ENCODE measurements around the gene ACSBG1.

Gene ACSBG1, protein sequence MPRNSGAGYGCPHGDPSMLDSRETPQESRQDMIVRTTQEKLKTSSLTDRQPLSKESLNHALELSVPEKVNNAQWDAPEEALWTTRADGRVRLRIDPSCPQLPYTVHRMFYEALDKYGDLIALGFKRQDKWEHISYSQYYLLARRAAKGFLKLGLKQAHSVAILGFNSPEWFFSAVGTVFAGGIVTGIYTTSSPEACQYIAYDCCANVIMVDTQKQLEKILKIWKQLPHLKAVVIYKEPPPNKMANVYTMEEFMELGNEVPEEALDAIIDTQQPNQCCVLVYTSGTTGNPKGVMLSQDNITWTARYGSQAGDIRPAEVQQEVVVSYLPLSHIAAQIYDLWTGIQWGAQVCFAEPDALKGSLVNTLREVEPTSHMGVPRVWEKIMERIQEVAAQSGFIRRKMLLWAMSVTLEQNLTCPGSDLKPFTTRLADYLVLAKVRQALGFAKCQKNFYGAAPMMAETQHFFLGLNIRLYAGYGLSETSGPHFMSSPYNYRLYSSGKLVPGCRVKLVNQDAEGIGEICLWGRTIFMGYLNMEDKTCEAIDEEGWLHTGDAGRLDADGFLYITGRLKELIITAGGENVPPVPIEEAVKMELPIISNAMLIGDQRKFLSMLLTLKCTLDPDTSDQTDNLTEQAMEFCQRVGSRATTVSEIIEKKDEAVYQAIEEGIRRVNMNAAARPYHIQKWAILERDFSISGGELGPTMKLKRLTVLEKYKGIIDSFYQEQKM

DNA sequence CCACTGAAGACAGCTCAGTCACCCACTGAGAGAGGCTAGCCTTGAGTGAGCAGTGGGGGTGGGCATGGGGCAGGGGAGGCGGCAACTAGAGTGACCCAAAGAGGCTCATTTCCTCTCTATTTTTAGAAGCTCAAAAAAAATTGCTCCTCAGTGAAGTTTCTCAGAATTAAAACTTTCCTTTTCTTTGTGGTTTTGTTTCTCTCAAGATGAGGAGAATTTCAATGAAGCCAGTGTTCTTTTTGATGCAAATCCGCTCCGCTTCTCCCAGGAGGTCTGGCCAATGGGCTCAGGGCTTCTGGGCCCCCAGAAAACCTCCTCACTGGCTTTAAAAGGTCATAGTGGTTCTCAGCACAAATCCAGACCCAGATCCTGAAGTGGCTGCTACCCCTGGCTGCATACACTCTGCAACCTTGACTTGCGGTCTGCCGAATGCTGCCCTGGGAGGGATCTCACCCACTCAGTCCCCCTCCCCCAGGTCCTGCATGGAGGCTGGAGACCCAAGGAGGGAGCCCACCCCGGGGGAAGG is at the start of gene ACSBG1:
Gene ACSBG1 (minus strand): TSS at position 51 of the 526 bp plus-strand sequence. CDS start 64 bp downstream, outside the sequence.
- DNase-seq = no peak

DNA sequence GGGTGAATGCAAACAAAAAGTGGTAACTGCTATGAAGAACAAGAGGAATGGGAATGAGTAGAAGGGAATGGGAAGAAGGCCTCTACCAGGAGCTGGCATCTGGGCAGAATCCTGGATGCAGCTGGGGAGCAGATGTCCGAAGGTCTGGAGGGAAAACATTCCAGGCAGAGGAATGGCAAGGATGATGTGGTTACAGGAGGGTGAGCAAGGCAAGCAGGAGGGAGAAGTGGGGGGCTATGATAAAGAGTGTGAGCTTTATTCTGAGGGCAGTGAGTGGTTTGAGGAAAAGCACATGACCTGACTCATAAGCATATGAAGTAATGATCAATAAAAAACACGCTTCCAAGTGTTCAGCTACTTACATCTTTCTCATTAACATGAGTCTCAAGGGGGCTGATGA is 48.0 kb upstream of the ACSBG1 start:
- DNase-seq = no peak

DNA sequence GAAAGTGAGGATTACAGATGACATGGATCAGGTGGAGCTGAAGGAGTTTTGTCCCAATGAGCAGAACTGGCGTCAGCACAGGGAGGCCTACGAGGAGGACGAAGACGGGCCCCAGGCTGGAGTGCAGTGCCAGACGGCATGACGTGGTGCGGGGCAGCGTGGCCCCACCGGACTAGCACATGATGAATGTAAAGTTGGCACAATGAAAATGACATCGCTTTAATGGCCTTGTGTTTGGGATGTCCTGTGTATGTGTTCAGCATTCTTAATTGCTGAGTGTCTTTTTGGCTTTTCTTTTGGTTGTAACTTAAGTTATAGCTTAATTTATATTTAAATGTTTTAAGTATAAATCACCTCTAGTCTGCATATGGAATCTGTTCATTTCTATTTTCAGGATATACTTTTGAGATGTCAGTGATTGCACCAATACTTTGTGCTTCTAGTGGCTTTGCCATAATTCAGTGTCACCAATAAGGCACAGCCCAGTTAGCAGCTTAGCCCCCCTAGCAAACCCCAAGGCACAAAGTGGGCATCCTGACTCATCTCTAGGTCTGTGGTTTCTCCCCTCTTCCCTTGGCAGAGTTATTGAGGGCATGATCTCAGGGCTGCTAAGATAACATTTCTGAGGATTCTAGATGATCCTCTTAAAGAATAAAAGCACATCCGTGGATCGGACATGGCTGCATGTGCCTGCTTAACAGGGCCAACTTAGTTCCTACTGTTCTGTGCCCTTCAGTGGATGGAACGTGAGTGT is 46.1 kb upstream of the ACSBG1 start:
- DNase-seq = peak; percentile 31

DNA sequence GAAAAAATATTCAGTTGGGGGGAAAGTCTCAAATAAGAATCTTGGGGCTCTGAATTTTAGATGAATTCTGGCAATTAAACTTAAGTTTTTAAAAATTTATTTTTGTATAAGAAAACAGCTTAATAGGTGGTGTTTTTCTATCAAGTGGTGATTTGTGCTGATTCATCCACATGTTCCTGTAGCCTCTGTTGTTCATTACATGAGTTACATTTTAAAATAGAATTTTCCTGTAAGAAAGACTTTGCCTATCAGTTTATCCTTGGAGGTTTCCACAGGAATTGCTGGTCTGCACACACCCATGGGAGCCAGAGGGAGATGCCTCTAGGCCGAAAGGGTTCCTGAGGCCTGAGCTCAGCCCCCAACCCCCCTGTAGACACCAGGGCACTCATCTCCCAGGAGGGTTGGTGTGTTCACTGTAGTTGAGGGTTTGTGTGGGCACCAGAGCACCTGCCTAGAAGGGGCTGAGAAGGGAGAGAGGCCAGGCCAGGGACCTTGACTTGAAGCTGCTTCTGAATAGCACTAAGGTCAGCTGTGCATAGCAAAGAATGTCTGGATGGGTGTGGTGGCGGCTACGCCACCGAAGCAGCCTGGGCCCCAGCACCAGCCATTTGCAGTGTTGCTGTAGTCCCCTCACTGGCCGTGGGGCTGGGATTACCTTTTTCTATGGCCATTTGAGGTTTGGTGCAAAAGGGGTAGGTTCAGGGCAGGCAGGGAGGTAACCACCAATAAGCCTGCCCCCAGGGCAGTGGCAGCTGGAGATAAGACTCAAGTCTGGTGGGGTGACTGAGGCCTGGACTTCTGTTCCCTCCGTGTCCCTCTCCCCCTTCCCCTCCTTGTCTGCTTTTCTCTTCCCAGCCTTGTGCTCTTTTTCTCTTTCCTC is 41.9 kb upstream of the ACSBG1 start:
- no peak for DNase-seq

DNA sequence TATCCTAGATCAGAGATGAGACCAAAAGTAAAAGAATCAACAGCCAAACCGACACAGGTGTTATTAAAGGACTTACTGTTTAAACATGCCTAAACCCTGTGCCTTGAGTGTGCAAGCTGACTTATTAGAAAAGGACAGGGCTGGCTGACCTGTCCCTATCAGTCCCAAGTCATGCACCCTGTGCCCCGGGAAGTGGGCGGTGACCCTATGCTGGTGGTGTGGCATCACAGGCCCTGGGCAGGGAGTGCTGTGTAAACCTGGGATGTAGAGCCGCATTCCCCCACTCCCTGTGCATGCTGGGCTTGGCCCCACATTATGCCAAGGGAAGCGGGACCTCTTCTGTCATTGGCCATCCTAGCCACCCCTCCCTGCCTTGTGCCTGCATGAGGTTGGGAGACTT is 40.6 kb upstream of the ACSBG1 start:
- no peak for DNase-seq

DNA sequence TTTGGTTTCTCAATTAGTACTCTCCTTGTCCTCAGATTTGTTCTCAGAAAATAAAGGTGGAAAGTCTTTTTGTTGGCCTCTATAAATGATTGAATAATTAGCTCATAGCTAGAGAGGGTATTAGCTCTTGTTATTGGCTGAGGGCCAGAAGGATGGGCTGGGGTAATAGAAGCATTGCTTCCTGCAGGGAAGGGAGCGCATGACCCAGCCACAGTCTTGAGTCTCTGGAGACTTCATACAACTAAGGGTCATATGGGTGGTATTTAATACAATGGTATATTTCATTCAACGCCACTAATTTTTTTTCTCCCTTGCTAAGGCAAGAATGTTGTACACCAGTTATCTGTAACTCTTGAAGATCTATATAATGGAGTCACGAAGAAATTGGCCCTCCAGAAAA is 38.4 kb upstream of the ACSBG1 start:
- DNase-seq = no peak

DNA sequence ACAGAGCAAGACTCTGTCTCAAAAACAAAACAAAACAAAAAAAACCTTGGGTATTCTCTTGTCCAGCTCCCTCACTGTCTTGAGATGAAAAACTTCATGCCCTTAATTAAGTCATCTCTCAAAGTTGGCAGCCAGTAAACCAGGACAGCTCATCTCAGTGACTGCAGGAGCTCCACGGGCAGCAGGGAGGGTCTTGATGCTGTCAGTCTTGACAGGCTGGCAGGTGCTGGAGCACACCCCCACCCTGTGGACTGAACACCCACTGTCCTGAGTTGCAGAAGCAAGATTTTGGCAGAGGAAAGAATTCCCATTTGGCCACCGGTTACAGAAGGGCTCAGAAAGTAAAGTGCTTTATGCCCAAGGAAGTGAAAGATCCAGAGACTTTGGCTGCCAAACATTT is 38.0 kb upstream of the ACSBG1 start:
- DNase-seq = no peak

DNA sequence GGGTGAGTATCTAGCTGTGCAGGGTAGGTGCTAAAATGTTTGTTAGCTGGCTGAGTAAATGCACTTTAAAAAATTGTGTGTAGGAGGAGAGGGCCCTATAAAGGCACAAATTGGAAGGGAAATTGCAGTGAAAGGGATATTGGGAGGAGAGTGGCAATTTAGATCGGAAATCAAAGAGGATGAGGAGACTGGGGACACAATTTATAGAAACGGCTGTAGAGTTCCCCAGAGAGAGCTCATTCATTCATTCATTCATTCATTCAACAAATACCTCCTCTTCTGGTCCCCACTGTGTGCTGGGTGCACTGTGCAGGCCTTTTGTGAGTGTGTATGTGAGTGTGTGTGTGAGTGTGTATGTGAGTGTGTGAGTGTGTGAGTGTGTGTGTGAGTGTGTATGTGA is 32.4 kb upstream of the ACSBG1 start:
- no peak for DNase-seq

DNA sequence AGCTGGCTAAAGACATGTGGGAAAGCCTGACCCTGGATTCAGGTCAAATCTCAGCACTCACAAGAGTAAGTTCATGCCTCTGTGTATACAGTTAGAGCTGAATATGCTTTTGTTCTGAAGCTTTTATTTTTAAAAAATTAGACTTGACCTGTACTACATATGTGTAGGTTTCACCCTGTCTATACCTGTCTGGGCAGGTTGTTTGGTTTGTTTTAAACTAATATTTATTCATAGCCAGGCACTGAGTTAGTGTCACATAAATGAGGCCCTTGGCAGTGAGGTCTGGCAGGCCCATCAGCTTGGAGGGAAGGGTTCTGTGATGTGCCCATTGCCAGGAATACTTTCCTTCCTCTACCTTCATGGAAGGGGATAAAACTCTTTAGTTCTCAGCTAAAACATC is 31.9 kb upstream of the ACSBG1 start:
- DNase-seq = no peak

DNA sequence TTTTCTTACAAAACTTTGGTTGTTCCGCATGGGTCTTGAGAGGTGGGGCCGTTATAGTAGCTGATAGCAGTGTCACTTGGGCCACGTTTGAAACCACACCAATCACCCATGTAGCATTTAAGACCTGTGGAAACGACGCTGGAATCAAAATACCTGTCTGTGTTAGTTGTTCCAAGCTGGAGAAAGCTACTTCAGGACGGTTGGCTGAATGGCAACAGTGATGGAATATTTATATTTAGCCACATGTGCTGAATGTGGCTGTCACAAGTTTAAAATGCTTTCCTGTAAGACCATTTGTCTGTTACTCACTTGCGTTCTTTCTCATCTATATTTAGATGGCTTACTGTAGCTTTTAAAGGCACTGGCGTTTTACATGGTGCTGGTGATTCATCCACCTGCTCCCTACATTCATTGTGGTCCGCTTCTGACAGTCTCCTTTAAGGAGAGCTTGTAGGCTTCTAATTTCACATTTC is 31.4 kb upstream of the ACSBG1 start:
- DNase-seq = no peak

DNA sequence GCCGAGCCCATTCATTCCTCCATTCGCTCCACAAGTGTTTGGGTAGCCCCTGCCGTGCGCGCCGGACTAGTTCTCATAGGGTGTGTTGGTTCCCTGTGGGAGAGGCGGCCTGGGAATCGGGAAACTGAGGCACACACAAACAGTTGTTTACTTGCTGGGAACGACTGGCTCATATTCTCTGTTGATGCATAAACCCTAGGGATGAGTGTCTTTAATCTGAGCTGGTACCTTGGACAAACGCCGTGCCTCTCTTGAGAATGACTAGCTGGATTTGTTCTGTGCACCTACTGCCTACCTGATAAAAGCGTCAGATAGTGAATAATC is 30.7 kb upstream of the ACSBG1 start:
- no peak for DNase-seq

DNA sequence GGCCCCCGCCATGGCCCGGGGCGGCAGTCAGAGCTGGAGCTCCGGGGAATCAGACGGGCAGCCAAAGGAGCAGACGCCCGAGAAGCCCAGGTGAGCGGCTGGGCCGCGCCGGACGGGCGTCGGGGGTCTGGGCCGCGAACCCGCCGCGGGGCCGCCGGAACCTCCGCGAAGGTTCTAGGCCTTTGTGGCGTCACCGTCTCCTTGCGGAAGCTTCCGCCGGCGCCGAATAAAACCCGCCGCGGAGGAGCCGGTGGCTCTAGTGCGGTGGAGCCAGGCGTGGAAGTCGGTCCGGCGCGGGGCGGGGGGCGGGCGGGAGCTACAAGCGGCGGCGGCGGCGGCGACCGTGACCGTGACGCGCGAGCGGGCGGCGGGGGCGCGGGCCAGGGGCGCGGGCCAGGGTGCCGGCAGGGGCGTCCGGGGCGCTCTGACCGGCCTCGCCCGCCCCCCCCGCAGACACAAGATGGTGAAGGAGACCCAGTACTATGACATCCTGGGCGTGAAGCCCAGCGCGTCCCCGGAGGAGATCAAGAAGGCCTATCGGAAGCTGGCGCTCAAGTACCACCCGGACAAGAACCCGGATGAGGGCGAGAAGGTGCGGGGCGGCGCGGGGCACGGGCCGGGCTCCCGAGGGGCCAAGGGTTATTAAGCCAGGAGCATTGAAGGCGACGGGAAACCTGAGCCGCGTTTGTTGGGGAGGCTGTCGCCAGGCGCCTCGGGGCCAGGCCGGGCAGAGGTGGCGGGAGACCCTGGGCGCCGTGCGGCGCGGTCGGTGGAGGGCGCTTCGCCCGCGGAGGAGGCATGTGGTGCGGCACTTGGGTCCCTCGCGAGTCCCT is 30.2 kb upstream of the ACSBG1 start, which contains the start of gene DNAJA4:
Gene DNAJA4 (plus strand): TSS at position 259 of the 833 bp plus-strand sequence. CDS start 202 bp downstream, at position 461.
- DNase-seq = no peak

DNA sequence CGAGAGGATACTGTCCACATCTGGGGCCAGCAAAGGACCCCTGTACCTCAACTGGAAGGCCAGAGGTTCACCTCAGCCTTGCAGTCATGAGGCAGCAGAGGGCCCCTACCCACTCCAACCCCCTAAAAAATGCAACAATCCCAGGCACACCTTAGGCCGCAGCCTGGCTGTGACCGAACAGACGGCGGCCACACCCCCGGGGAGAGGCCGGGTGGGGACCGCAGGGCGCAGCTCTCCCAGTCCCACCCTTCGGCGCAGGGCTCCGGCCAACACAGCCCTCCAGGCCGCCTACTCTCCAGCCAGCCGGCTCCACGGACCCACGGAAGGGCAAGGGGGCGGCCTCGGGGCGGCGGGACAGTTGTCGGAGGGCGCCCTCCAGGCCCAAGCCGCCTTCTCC is 29.5 kb upstream of the ACSBG1 start:
- no peak for DNase-seq

DNA sequence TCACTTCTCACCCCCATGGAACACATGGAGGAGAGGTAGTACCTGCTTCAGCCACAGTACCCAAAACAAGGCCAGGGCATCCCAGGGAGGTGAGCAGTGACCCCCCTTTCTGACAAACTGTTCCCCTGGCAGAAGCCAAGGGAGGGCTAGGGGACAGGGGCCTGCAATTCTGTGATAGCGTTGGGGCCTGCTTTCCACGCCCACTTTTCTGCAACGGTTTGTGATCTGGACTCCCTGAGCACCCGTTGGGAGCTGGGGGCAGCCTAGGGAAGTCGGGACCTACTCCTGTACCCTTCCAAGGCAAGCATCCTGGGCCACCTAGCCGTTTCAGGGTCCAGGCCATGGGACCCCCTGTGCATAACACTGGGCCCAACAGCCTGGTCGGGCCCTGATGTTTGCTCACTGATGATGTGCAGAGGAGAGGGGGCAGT is 29.0 kb upstream of the ACSBG1 start:
- no peak for DNase-seq

DNA sequence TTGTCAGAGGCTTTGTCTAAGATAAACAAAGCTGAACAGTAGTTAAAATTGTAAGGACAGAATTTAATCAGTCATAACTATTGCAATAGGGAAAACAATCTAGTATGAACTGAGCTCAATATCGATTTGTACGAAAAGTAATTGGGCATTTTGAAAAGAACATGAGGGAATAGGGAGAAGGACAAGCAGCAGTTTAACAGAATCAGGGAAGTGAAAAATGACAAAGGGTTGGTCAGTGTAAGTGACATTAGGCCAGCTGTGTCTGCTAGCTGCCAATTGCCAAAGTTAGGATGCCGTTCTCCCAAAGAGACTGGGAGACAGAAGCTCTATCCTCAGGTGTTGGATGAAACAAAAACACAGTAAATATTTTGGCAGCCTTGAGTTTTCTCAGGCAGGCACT is 26.7 kb upstream of the ACSBG1 start:
- DNase-seq = no peak

DNA sequence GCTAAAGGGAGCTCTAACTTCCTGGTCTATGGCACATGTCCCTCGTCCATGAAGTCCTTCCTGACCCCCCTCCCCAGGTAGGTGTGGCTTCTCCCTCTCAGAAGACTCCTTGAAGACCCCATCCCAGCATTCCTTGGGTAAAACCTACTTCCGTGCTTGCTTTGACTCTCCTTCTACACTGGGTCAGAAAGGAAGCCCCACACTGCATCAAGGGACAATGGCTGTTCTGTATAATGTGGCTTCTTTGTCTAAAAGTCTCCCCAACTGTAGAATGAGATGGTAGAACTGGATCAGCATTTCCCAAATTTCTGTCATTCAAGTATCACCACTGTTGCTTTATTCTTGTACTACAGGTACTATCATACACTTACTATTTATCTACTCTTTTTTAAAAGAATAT is 26.1 kb upstream of the ACSBG1 start:
- no peak for DNase-seq

DNA sequence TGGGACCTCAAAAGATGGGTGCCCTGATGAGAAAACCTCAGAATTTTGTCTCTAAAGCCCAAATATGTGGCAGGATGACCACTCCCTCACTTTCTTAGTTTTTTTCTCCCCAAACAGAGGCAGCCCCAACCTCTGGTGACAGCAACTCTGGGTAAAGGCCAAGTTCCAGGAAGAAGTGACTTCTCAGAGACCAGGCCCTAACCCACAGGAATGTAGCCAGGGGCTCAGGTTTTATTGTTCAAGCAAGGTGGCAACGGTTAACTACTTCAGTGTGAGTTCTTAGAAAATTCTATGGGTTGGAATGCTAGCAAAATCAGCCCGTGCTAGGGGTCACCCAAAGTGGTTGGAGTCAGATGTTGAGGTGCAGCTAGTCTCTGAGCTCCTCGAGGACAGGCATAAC is 24.9 kb upstream of the ACSBG1 start:
- DNase-seq = no peak

DNA sequence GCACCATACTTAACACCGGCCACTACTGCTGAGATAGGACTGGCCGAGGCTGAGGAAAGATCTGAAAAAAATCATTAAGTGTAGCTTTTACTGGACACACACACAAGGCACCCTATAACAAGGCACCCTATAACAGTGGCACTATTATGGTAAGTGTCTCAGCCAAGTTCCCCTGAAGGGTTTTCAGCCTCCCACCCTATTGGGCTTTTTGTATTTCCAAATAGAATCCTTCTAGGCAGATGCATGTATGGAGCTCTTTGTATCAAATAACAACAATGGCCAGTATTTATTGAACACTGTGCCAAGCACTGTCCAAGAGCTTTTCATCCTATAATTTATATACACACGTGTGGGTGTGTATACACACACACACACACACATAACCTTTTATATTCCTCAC is 23.3 kb upstream of the ACSBG1 start:
- DNase-seq = no peak

DNA sequence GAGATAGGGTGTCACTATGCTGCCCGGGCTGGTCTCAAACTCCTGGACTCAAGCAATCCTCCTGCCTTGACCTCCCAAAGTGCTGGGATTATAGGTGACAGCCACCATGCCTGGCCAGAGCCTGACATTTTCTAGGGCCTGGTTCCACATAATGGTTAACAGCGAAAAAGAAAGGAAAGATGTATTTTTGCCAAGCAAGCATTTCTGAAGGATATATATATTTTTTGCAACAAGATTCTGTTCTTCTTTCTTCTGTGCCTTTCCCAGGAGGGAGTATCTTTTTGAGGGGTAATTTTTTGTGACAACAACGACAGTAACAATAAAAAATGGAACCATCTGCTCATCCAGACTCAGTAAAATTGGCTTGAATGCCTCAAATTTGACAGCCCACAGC is 21.7 kb upstream of the ACSBG1 start:
- DNase-seq = no peak

DNA sequence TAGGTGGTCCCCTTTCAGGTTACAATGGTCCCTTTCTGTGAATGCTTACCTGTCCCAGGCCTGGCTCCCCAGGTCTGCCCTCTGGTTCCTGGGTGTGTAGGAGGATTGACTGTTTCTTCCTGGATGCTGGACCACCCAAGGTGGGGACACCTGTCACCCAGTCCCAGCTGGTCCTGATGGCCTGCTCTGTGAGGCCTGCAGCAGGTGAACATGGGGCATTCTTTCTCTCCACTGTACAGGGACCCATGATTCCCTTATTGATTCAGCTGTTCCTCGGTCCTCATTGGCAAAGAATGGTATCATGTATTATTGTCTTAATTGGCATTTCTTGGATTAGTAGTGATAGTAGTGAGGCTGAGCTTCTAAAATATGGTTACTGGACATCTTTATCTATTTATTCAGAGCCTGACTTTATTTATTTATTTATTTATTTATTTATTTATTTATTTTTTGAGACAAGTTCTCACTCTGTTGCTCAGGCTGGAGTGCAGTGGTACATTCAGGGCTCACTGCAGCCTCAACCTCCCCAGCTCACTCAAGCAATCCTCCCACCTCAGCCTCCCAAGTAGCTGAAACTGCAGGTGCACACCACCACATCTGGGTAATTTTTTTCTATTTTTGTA is 21.2 kb upstream of the ACSBG1 start:
- DNase-seq = no peak

DNA sequence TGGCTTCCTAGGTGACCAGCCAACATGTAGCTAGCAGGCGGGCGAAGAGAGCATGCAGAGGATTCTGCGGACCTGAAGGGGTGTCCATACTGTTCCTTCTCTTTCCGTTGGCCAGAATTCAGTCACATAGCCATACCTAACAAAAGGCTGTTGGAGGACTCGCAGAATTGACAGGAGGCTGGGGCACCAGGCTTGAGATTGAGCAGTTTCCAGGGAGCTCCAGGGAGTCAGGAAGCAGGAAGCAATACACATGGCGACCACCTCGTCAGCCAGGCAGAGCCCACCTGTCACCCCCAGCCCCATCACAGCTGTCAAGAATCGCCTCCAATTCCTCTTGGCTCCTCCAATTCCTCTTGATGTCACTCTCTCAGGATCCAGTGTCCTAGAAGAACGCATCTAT is 16.8 kb upstream of the ACSBG1 start:
- DNase-seq = no peak
